HL-60 (cell line): ENCODE measurements around the gene ZNF549.

Experiments
- GABPA ChIP-seq: IDR thresholded peaks from 2 replicates; pipeline ENCODE4 v1.6.1; 2012; ENCODE audit warnings: low read depth
- POLR2AphosphoS5 ChIP-seq: IDR thresholded peaks from 2 replicates; pipeline ENCODE4 v1.6.1; 2012; ENCODE audit warnings: low read depth
- SPI1 ChIP-seq: IDR thresholded peaks from 2 replicates; pipeline ENCODE4 v1.6.1; 2012; ENCODE audit warnings: low read depth, mild to moderate bottlenecking, borderline replicate concordance
- TF ChIP-seq, protein P1 (sequence below): IDR thresholded peaks from one replicate; pipeline ENCODE4 v1.5.1; 2011; ENCODE audit warnings: low read length, control low read depth, inconsistent platforms; ENCODE audit not compliant: insufficient read depth
- TF ChIP-seq, protein P2 (sequence below): IDR thresholded peaks from 2 replicates; pipeline ENCODE4 v1.6.1; 2012; ENCODE audit warnings: low read depth; ENCODE audit not compliant: insufficient replicate concordance

DNA sequence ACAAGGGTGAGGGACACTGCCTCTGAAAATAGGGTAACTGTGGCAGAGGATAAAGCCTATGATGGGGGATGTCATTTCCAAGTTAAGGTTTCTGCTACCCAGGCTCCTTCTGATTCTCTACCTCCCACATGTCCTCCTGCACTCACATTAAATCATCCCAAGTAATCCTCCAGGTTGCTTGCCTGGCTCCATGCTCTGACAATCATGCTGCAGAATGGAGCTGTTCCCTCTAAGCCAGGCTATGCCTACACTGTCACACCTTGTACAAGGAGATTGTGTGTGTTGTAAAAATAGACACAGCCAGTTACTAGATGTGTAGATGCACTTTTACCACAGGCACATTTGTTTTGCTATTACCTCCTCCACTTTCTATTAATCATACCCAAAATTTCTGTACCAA is 43.6 kb downstream of the ZNF549 start:
- no peak for TF ChIP-seq POLR2AphosphoS5
- TF ChIP-seq, protein P1, sequence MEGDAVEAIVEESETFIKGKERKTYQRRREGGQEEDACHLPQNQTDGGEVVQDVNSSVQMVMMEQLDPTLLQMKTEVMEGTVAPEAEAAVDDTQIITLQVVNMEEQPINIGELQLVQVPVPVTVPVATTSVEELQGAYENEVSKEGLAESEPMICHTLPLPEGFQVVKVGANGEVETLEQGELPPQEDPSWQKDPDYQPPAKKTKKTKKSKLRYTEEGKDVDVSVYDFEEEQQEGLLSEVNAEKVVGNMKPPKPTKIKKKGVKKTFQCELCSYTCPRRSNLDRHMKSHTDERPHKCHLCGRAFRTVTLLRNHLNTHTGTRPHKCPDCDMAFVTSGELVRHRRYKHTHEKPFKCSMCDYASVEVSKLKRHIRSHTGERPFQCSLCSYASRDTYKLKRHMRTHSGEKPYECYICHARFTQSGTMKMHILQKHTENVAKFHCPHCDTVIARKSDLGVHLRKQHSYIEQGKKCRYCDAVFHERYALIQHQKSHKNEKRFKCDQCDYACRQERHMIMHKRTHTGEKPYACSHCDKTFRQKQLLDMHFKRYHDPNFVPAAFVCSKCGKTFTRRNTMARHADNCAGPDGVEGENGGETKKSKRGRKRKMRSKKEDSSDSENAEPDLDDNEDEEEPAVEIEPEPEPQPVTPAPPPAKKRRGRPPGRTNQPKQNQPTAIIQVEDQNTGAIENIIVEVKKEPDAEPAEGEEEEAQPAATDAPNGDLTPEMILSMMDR = no peak
- no peak for TF ChIP-seq GABPA
- TF ChIP-seq, protein P2, sequence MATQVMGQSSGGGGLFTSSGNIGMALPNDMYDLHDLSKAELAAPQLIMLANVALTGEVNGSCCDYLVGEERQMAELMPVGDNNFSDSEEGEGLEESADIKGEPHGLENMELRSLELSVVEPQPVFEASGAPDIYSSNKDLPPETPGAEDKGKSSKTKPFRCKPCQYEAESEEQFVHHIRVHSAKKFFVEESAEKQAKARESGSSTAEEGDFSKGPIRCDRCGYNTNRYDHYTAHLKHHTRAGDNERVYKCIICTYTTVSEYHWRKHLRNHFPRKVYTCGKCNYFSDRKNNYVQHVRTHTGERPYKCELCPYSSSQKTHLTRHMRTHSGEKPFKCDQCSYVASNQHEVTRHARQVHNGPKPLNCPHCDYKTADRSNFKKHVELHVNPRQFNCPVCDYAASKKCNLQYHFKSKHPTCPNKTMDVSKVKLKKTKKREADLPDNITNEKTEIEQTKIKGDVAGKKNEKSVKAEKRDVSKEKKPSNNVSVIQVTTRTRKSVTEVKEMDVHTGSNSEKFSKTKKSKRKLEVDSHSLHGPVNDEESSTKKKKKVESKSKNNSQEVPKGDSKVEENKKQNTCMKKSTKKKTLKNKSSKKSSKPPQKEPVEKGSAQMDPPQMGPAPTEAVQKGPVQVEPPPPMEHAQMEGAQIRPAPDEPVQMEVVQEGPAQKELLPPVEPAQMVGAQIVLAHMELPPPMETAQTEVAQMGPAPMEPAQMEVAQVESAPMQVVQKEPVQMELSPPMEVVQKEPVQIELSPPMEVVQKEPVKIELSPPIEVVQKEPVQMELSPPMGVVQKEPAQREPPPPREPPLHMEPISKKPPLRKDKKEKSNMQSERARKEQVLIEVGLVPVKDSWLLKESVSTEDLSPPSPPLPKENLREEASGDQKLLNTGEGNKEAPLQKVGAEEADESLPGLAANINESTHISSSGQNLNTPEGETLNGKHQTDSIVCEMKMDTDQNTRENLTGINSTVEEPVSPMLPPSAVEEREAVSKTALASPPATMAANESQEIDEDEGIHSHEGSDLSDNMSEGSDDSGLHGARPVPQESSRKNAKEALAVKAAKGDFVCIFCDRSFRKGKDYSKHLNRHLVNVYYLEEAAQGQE = no peak
- TF ChIP-seq SPI1 = no peak
